HG02852 (cell line): Measurements from ENCODE around the gene CT45A7.
"Not testable (repeated sequence)": the region's sequence is repeated elsewhere in the genome, so short reads cannot be mapped to it uniquely, and the experiment has no call there.

ENCODE experiments used
- ATAC-seq: cut with Tn5 transposase; IDR thresholded peaks from one replicate; pipeline ENCODE4 v1.9.1; 2021; ENCODE audit warnings: mild to moderate bottlenecking, moderate library complexity; ENCODE audit not compliant: unreplicated experiment

Gene CT45A7

GRCh38 chrX:135837180-135837579, at the start of gene CT45A7:
Gene CT45A7, minus strand, starts transcription at chrX:135837280. Its CDS starts 3,747 bp downstream, at chrX:135833533.
- ATAC-seq: not testable (repeated sequence)

- ATAC-seq: not testable (repeated sequence)
Observed at GRCh38 chrX:135882741-135883140, 45.7 kb upstream of the CT45A7 start.

- ATAC-seq: not testable (repeated sequence)
Observed at GRCh38 chrX:135871712-135872111, 34.6 kb upstream of the CT45A7 start, which contains the start of gene CT45A9. Gene CT45A9, minus strand, starts transcription at chrX:135871812. Its CDS starts 3,751 bp downstream, at chrX:135868061.

GRCh38 chrX:135854438-135854837, 17.4 kb upstream of the CT45A7 start, which contains the start of gene CT45A8:
Gene CT45A8, minus strand, starts transcription at chrX:135854538. Its CDS starts 3,755 bp downstream, at chrX:135850783.
- not testable (repeated sequence) for ATAC-seq

GRCh38 chrX:135819912-135820311, 17.2 kb downstream of the CT45A7 start, which contains the start of gene CT45A2:
Gene CT45A2, minus strand, starts transcription at chrX:135820012. Its CDS starts 3,747 bp downstream, at chrX:135816265.
- ATAC-seq: not testable (repeated sequence)

- not testable (repeated sequence) for ATAC-seq
Observed at GRCh38 chrX:135802687-135803086, 34.4 kb downstream of the CT45A7 start, which contains the start of gene CT45A6. Gene CT45A6, minus strand, starts transcription at chrX:135802787. Its CDS starts 3,794 bp downstream, at chrX:135798993.

- ATAC-seq: not testable (repeated sequence)
Observed at GRCh38 chrX:135785403-135785802, 51.7 kb downstream of the CT45A7 start, which contains the start of gene CT45A5. Gene CT45A5, minus strand, starts transcription at chrX:135785503. Its CDS starts 3,774 bp downstream, at chrX:135781729.
